BJ (cell line): ENCODE results near the gene TOM1. TPM values are rescaled to one million over a fixed set of nuclear protein-coding genes. Genes with fewer than 3 reads are reported as not detected.

Source experiments
- CTCF ChIA-PET: fragments of 350-600 bp; formaldehyde crosslinking; extraction: SDS; loops from one replicate; lab custom pipeline; 2021; ENCODE audit warnings: antibody characterized with exemption, inconsistent platforms; lab: Yijun Ruan, JAX
- POLR2A ChIA-PET: fragments of 300-600 bp; sonication (Branson Sonifier 250); formaldehyde crosslinking; extraction: SDS; loops from one replicate; lab custom pipeline; 2021; ENCODE audit warnings: antibody characterized with exemption; lab: Charles Lee
- DNase-seq: peaks from one replicate; pipeline ENCODE4 v3.0.0-alpha.2; 2011; ENCODE audit warnings: low read depth
- H3K27me3 ChIP-seq: 2 replicates; pipeline ENCODE4 v1.6.0; 2011; ENCODE audit warnings: low read length; ENCODE audit not compliant: control insufficient read depth, insufficient read depth
- H3K36me3 ChIP-seq: 2 replicates; pipeline ENCODE4 v1.5.1; 2011; ENCODE audit warnings: low read length; ENCODE audit not compliant: control insufficient read depth, insufficient read depth
- H3K4me3 ChIP-seq: 2 replicates; pipeline ENCODE4 v1.5.1; 2011; ENCODE audit warnings: low read depth, mild to moderate bottlenecking, control low read depth, low read length
- polyA plus RNA-seq: library from polyadenylated mRNA; depleted of rRNA; stranded (reverse); fragments of >200 nt; gene quantifications from 2 replicates; pipeline ENCODE4 v1.2.3, GENCODE V29; 2011
- TF ChIP-seq, protein P1 (sequence below): IDR thresholded peaks from 2 replicates; pipeline ENCODE4 v1.5.1; 2011; ENCODE audit warnings: low read depth, mild to moderate bottlenecking, control low read depth, inconsistent platforms, low read length, moderate library complexity; ENCODE audit not compliant: insufficient read depth

Gene TOM1
- polyA plus RNA-seq, 1 experiment, result 124 TPM

DNA sequence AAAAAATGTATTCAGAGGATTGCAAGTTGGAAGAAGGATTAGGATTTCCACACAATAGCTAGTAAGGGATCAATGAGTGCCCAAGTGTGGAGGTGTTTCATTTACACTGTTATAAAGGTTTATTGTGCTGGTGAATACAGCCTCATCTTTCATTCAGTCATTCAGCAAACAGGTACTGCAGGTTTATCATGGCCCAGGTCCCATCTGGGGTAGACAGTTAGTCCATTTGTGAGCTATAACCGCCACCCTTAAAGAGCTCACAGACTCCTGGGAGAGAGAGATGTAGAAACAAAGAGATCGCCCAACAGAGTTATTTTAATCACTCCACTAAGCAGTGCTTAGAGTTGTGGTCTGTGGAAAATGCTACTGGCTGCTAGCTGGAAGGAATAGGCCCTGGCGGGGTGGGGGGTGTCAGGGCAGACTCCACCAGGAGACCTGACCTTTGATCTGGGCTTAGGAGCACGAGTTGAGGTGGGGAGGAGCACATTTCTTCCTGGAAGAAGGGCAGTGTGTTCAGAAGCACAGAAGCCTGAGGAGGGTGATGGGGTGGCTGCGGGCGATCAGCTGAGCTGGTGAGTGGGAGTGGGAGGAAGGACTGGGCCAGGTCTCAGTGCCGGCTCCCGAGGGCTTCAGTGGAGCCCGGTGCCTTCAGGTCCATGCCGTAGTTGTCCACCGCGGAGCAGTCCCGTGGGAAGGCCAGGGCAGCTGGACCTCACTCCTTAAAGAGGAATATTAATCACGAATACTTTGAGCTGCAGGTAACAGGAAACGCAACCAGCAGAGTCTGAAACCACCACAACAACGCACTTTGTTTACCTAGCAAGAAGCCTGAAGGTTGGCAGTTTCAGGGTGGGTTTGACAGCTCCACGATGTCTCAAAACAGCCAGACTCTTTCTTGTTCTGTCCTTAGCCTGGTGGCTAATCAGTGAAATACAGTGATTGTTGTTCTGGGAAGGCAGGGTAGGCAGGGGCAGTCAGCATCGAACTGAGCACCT is 11.2 kb downstream of the TOM1 start:
- H3K36me3 ChIP-seq, result no peaks in the 10 kb centered on the region; the same call in 1 of the 2 replicates
- DNase-seq, result no peak
- ChIA-PET POLR2A (interaction anchor here (0.6 kb wide), 1 partner anchor 12 kb away, joined by 4 read pairs; no protein-coding TSS in a partner anchor), CTCF (interaction anchor here (0.6 kb wide), 1 partner anchor 23 kb away, joined by 3 read pairs; no protein-coding TSS in a partner anchor)
- TF ChIP-seq, protein P1, sequence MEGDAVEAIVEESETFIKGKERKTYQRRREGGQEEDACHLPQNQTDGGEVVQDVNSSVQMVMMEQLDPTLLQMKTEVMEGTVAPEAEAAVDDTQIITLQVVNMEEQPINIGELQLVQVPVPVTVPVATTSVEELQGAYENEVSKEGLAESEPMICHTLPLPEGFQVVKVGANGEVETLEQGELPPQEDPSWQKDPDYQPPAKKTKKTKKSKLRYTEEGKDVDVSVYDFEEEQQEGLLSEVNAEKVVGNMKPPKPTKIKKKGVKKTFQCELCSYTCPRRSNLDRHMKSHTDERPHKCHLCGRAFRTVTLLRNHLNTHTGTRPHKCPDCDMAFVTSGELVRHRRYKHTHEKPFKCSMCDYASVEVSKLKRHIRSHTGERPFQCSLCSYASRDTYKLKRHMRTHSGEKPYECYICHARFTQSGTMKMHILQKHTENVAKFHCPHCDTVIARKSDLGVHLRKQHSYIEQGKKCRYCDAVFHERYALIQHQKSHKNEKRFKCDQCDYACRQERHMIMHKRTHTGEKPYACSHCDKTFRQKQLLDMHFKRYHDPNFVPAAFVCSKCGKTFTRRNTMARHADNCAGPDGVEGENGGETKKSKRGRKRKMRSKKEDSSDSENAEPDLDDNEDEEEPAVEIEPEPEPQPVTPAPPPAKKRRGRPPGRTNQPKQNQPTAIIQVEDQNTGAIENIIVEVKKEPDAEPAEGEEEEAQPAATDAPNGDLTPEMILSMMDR, result no peak
- H3K4me3 ChIP-seq, result no peak overlapping the region
- no peaks in the 10 kb centered on the region for H3K27me3 ChIP-seq

GRCh38 chr22:35311551-35311999 is 11.9 kb downstream of the TOM1 start:
- DNase-seq, result no peak
- Histone ChIP-seq H3K27me3 (no peaks in the 10 kb centered on the region), H3K36me3 (no peaks in the 10 kb centered on the region; the same call in 1 of the 2 replicates), H3K4me3 (no peak overlapping the region)
- POLR2A ChIA-PET, result no interaction called here
- TF ChIP-seq, protein P1, result no peak
- CTCF ChIA-PET, result interaction anchor here (0.6 kb wide), 1 partner anchor 22 kb away, joined by 4 read pairs; no protein-coding TSS in a partner anchor

- ChIA-PET CTCF (interaction anchor here (0.6 kb wide), 1 partner anchor 23 kb away, joined by 4 read pairs; no protein-coding TSS in a partner anchor), POLR2A (no interaction called here)
- no peaks in the 10 kb centered on the region for H3K27me3 ChIP-seq
- H3K4me3 ChIP-seq, result no peak overlapping the region
- H3K36me3 ChIP-seq, result no peaks in the 10 kb centered on the region; the same call in 1 of the 2 replicates
- no peak for DNase-seq
- TF ChIP-seq, protein P1, result no peak
Measured at GRCh38 chr22:35312198-35313059, 12.7 kb downstream of the TOM1 start.

GRCh38 chr22:35313311-35314121 is 13.8 kb downstream of the TOM1 start:
- TF ChIP-seq, protein P1, result no peak
- Histone ChIP-seq H3K36me3 (peaks cover 4% of the 10 kb centered on the region), H3K27me3 (no peaks in the 10 kb centered on the region), H3K4me3 (no peak overlapping the region)
- POLR2A ChIA-PET, result interaction anchor here (0.6 kb wide), 1 partner anchor 316 kb away, joined by 3 read pairs; no protein-coding TSS in a partner anchor
- DNase-seq, result peak; percentile 69
- CTCF ChIA-PET, result interaction anchor here (0.7 kb wide), 1 partner anchor 82 kb away, joined by 3 read pairs; no protein-coding TSS in a partner anchor
